Ovary (tissue), 3 donors: ENCODE data around the gene ITPRIPL2.

ENCODE experiments used
- EP300 ChIP-seq: sonication (generic); formaldehyde crosslinking; IDR thresholded peaks from one replicate; pipeline ENCODE4 v1.6.1; 2017; ENCODE audit warnings: antibody characterized with exemption
- TF ChIP-seq, protein P1 (sequence below), 3 donors: fragments of 450-650 bp in 2 of 3; fragments of 200-600 bp in 1 of 3; IDR thresholded peaks; one replicate each; pipeline versions ENCODE4 v1.5.1 to v1.8.0; 2016 to 2022; ENCODE audit warnings: antibody characterized with exemption in 3 of 3, mild to moderate bottlenecking in 1 of 3
- donor health status: DM: no; HTN: no; CAD: no.

DNA sequence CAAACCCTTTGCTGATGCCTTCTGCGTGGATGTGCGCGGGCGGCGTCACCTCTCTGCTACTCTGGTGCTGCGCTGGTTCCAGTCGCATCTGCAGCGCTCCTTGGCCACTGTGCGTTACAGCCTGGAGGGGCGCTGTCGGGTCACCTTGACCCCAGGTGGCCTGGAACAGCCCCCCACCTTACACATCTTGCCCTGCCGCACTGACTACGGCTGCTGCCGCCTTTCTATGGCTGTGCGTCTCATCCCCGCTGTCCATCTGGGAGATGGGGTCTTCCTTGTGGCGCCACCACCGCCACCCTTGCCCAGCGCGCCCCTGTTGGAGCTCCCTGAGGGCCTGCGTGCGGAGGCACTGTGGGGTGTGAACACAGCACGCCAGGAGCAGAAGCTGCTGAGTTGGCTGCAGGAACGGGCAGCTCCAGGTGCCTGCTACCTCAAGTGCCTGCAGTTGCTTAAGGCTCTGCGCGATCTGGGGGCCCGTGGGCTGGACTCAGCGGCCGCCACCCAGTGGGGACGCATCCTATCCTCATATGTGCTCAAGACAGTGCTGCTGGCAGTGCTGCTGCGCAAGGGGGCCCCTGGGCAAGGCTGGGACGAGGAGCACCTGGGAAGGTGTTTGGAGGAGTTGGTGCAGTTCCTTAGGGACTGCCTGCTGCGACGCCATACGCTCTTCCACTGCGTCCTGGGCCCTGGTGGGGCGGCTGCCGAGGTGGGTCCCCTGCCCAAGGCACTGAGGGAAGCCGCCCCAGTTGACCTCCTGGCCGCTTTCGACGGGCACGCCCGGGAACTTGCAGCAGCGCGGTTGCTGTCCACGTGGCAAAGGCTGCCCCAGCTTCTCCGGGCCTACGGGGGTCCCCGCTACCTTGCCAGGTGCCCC is 1.6 kb downstream of the ITPRIPL2 start:
- TF ChIP-seq, protein P1, sequence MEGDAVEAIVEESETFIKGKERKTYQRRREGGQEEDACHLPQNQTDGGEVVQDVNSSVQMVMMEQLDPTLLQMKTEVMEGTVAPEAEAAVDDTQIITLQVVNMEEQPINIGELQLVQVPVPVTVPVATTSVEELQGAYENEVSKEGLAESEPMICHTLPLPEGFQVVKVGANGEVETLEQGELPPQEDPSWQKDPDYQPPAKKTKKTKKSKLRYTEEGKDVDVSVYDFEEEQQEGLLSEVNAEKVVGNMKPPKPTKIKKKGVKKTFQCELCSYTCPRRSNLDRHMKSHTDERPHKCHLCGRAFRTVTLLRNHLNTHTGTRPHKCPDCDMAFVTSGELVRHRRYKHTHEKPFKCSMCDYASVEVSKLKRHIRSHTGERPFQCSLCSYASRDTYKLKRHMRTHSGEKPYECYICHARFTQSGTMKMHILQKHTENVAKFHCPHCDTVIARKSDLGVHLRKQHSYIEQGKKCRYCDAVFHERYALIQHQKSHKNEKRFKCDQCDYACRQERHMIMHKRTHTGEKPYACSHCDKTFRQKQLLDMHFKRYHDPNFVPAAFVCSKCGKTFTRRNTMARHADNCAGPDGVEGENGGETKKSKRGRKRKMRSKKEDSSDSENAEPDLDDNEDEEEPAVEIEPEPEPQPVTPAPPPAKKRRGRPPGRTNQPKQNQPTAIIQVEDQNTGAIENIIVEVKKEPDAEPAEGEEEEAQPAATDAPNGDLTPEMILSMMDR (IDR thresholded peaks at IDR 0.05): peak in 1 of 3 donors; percentile 9
- TF ChIP-seq EP300: no peak
